ENCODE results near the gene EMILIN1. TPM values are rescaled to one million over a fixed set of nuclear protein-coding genes. Genes with fewer than 3 reads are reported as not detected.
"Not testable (repeated sequence)": the region's sequence is repeated elsewhere in the genome, so short reads cannot be mapped to it uniquely, and the experiment has no call there.

EMILIN1 gene
- total and polyA plus RNA-seq, 10 of the 15 experiments (the other 5 are each of a cell fraction or from before 2014, with no cell fraction given) = 0.01 to 2.3 (median 1.2) TPM; not detected in 2

- Histone ChIP-seq H3K27ac (ENCODE audit: control insufficient read depth, insufficient read depth) (no peak within 1 kb of the TSS), H3K36me3 (ENCODE audit: control insufficient read depth in 2 of 2, insufficient read depth in 2 of 2, low read length in 1 of 2) (no peaks in the 10 kb centered on the region), H3K4me1 (ENCODE audit: control insufficient read depth, insufficient read depth, low read length) (peaks cover 1% of the 10 kb centered on the region; the same call in 1 of the 2 replicates), H3K27me3 (replicated peaks in 1 of 2; ENCODE audit: control insufficient read depth in 2 of 2, insufficient read depth in 2 of 2, low read length in 1 of 2) (peaks cover 6 to 7% of the 10 kb centered on the region in 2 experiments), H2AFZ (ENCODE audit: control insufficient read depth, low read depth, low read length) (peak within 1 kb of the TSS; percentile 16), H3K4me2 (ENCODE audit: control insufficient read depth, insufficient read depth) (peak within 1 kb of the TSS; percentile 48; the same call in 1 of the 2 replicates), H3K9ac (ENCODE audit: control insufficient read depth, insufficient read depth, low read length) (no peak within 1 kb of the TSS), H3K79me2 (ENCODE audit: control insufficient read depth, insufficient read depth, low read length) (no peaks in the 10 kb centered on the region), H4K20me1 (ENCODE audit: control insufficient read depth, insufficient read depth) (no peaks in the 10 kb centered on the region), H3K4me3 (no peak within 1 kb of the TSS), H3K9me3 (replicated peaks; ENCODE audit: control insufficient read depth, insufficient read depth, low read length) (no peaks in the 10 kb centered on the region)
- no peak for ATAC-seq
- intact Hi-C loops (cut with micrococcal nuclease; ENCODE audit: unreplicated experiment) (no loop called here), in situ Hi-C loops (cut with MboI) (no loop called here)
- CTCF ChIA-PET = no interaction called here
- no peak for DNase-seq (ENCODE audit: low read depth, low spot score)
- 12% methylated on average over 79 of the region's 84 CpGs for WGBS (ENCODE audit: insufficient coverage, insufficient replicate concordance, low lambda C conversion rate, missing lambda C conversion rate)
- FAIRE-seq = no peak
- peak; percentile 56 for TF ChIP-seq SUZ12 (IDR thresholded peaks at IDR 0.05; ENCODE audit: unreplicated experiment)
- no peak for TF ChIP-seq SREBF2 (IDR thresholded peaks at IDR 0.05; ENCODE audit: low read length)
- peak; percentile 97 for TF ChIP-seq BCL3 (IDR thresholded peaks at IDR 0.05; ENCODE audit: borderline replicate concordance, insufficient read depth, low read depth, low read length, poor library complexity, severe bottlenecking)
- no peak for TF ChIP-seq RUNX3 (IDR thresholded peaks at IDR 0.05; ENCODE audit: low read length)
- no peak for TF ChIP-seq RAD21 (IDR thresholded peaks at IDR 0.05; ENCODE audit: insufficient read depth, low read depth, low read length)
- no peak for TF ChIP-seq CEBPB (IDR thresholded peaks at IDR 0.05; ENCODE audit: borderline replicate concordance in 1 of 2, low read depth in 2 of 2, low read length in 2 of 2)
- peak; percentile 78 for TF ChIP-seq TCF3 (IDR thresholded peaks at IDR 0.05; ENCODE audit: borderline replicate concordance, insufficient read depth, low read depth, low read length)
- TF ChIP-seq MLLT1 (IDR thresholded peaks at IDR 0.05) = no peak
- TF ChIP-seq USF2 (IDR thresholded peaks at IDR 0.05; ENCODE audit: borderline replicate concordance, low read depth, low read length) = no peak
- BruUV-seq (replicated peaks) = no TSS peak
- SMC1A ChIA-PET (ENCODE audit: uncharacterized antibody, unreplicated experiment) = no interaction called here
- RAD21 ChIA-PET (ENCODE audit: unreplicated experiment) = no interaction called here
- POLR2A ChIA-PET = no interaction called here
These were observed 40.3 kb downstream of the EMILIN1 start, which contains the start of gene CGREF1 for GRCh38 chr2:27118525-27119329. Gene CGREF1 (minus strand): TSS chr2:27119128. CDS start chr2:27104366, 14,762 bp downstream.

- 52% methylated on average over 8 of the region's 8 CpGs for WGBS (ENCODE audit: insufficient coverage, insufficient replicate concordance, low lambda C conversion rate, missing lambda C conversion rate)
- peak overlapping the region; percentile 48; the same call in 1 of the 2 replicates for H3K4me2 ChIP-seq (ENCODE audit: control insufficient read depth, insufficient read depth)
- H3K4me3 ChIP-seq; DNase-seq (ENCODE audit: low read depth, low spot score); H3K27me3 ChIP-seq (replicated peaks in 1 of 2; ENCODE audit: control insufficient read depth in 2 of 2, insufficient read depth in 2 of 2, low read length in 1 of 2); POLR2A ChIA-PET; ATAC-seq; H3K4me1 ChIP-seq (ENCODE audit: control insufficient read depth, insufficient read depth, low read length); BruUV-seq (replicated peaks); H3K9me3 ChIP-seq (replicated peaks; ENCODE audit: control insufficient read depth, insufficient read depth, low read length); H3K36me3 ChIP-seq (ENCODE audit: control insufficient read depth in 2 of 2, insufficient read depth in 2 of 2, low read length in 1 of 2); H3K9ac ChIP-seq (ENCODE audit: control insufficient read depth, insufficient read depth, low read length); in situ Hi-C loops (cut with MboI); CTCF ChIA-PET; FAIRE-seq; intact Hi-C loops (cut with micrococcal nuclease; ENCODE audit: unreplicated experiment); RAD21 ChIA-PET (ENCODE audit: unreplicated experiment); H4K20me1 ChIP-seq (ENCODE audit: control insufficient read depth, insufficient read depth); H3K27ac ChIP-seq (ENCODE audit: control insufficient read depth, insufficient read depth); H3K79me2 ChIP-seq (ENCODE audit: control insufficient read depth, insufficient read depth, low read length); SMC1A ChIA-PET (ENCODE audit: uncharacterized antibody, unreplicated experiment): not testable (repeated sequence)
- H2AFZ ChIP-seq (ENCODE audit: control insufficient read depth, low read depth, low read length) = peak overlapping the region; percentile 16
These were observed 40.9 kb downstream of the EMILIN1 start for GRCh38 chr2:27119330-27119670.

Data from GM12878 (cell line).